Measurements from ENCODE around the gene MTCL1. TPM values are rescaled to one million over a fixed set of nuclear protein-coding genes. Genes with fewer than 3 reads are reported as not detected.

The MTCL1 gene
- total RNA-seq, 2 donors from 2014 or later: 15.3 to 27.7 TPM

DNA sequence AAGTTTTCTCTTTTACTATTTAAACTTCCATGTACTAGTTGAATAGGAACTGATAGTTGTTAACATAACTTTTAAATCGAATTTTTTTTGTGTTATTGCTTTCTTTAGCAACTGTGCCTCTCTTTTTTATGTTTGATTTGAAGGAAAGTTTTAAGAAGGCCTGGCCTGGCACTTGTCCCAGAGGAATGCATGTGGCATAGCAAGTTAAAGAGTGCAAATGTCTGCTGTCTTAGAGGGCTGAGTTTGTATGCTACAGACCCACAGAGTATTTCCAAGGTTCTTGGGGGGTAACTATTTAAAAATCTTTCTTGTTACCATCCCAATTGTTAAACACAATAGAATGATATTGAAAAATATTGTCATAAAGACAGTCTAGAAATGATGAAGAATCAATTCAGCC, 47.0 kb downstream of the MTCL1 start:
- 21 to 32% methylated on average over 1 of the region's 1 CpG for WGBS, 2 donors
- intact Hi-C loops (cut with DNase I): no loop called here

DNA sequence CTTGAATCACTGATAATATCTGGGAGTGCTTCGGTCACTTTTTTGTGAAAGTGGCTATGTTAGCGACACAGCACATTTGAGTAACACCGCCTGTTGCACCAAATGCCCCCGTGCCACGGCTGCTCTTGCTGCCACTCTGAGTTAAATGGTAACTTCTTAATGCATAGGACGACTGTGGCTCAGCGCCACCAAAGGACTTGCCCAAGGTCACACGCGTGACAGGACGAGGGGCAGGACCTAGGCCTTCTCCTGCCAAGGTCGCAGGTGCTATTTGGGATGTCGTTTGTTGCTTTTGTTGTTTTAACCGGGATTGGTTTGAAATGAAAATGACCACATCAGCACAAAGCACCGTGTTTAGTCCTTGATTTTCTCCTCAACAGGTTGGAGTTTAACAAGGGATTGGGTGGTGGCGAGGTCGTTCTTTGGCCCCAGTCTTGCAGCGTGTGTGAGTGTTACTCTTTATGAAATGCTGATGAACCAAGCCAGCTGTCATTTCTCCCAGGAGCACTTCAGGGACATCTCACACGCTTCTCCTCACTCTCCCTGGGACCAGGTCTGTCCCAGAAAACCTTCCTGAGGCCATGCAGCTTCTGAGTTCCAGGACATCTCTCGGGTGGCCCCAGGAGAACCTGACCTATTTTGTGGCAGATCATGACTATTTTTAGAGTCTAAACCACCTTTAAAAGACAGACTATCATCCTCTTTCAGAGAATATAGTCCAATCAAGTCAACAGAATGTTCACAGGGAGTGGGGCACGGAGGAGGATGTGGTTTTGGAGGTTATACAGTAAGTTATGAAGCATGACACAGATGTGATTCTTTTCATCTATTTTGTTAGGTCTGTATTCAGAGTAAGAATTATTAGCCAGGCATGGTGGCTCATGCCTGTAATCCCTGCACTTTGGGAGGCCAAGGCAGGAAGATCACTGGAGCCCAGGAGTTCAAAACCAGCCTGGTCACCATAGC, 49.9 kb downstream of the MTCL1 start:
- WGBS, 2 donors: 30 to 40% methylated on average over 20 of the region's 20 CpGs
- peak; percentile 27 for ATAC-seq

More for the DNA sequence above, 47.0 kb downstream of the MTCL1 start:
- peaks cover 12% of the 10 kb centered on the region for H3K4me1 ChIP-seq
- no peaks in the 10 kb centered on the region for H3K27me3 ChIP-seq
- ATAC-seq (no peak), DNase-seq (no peak)
- no peak overlapping the region for H3K4me3 ChIP-seq
- TF ChIP-seq CTCF (IDR thresholded peaks at IDR 0.05): no peak
- no peak for TF ChIP-seq POLR2A (IDR thresholded peaks at IDR 0.05)
- H3K27ac ChIP-seq: no peak overlapping the region
- H3K9me3 ChIP-seq: no peaks in the 10 kb centered on the region
- H3K36me3 ChIP-seq (replicated peaks in 1 of 2; ENCODE audit: insufficient read depth in 1 of 2, low read depth in 2 of 2): no peaks in the 10 kb centered on the region

DNA sequence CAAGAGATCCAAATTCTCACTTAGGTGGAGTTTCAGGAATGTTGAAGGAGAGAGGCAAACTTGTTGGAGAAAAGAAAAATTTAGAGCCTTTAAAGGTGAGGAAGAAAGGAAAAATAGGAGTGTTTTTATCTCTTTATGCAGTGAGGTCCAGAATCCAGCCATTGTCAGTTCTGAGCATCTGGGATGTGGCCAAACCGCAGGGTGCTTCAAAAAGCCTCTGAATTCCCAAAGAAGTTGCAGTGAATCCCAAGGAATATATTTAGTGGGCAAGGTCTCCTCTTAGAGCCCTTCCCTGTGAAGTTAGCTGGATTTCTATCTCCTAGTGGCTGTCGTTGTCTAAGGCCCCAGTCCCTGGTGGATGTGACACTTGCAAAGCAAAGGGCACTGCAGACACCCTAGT, 51.2 kb downstream of the MTCL1 start:
- intact Hi-C loops (cut with DNase I): no loop called here
- Histone ChIP-seq H3K9me3 (no peaks in the 10 kb centered on the region), H3K4me1 (peaks cover 12% of the 10 kb centered on the region), H3K36me3 (replicated peaks in 1 of 2; ENCODE audit: insufficient read depth in 1 of 2, low read depth in 2 of 2) (no peaks in the 10 kb centered on the region), H3K27ac (no peak overlapping the region), H3K4me3 (no peak overlapping the region), H3K27me3 (no peaks in the 10 kb centered on the region)
- TF ChIP-seq CTCF (IDR thresholded peaks at IDR 0.05) (no peak), POLR2A (IDR thresholded peaks at IDR 0.05) (no peak)
- ATAC-seq: no peak
- 89 to 93% methylated on average over 2 of the region's 2 CpGs for WGBS, 2 donors
- DNase-seq: no peak

More for the DNA sequence above, 49.9 kb downstream of the MTCL1 start:
- Histone ChIP-seq H3K36me3 (replicated peaks in 1 of 2; ENCODE audit: insufficient read depth in 1 of 2, low read depth in 2 of 2) (no peaks in the 10 kb centered on the region), H3K4me1 (peaks cover 12% of the 10 kb centered on the region), H3K27ac (no peak overlapping the region), H3K9me3 (no peaks in the 10 kb centered on the region), H3K4me3 (no peak overlapping the region), H3K27me3 (no peaks in the 10 kb centered on the region)
- DNase-seq: peak in 2 of 4 donors; percentile 28 to 39
- intact Hi-C loops (cut with DNase I): no loop called here
- TF ChIP-seq POLR2A (IDR thresholded peaks at IDR 0.05) (no peak), CTCF (IDR thresholded peaks at IDR 0.05) (no peak)

DNA sequence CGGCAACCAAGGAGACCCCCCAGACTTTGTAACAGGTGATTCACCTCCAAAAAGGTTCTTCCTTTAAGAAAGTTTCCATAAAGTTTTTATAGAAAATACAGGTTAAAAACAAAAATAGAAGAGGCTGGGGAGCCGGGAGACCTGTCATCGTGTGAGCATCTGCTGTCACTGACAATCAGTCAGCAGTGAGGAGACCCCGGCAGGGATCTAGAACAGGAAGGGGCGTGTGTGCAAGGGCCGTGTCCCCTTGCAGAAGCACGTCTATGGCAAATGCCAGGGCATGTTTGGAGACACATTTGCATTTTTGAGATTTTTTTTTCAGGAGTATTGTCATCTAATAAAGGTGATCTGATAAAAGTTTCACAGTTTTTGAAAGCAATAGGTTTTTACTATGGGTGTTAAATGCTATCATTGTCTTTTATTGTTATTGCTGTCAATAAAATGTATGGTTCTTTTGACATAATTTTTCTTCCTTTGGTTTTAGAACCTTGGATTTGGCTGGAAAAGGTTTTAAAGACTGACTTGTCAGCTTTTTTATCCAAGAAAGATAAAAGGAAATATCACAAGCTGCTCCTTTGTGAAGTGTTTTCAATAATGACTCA, 52.1 kb downstream of the MTCL1 start:
- Histone ChIP-seq H3K4me1 (peaks cover 12% of the 10 kb centered on the region), H3K27me3 (no peaks in the 10 kb centered on the region), H3K27ac (no peak overlapping the region), H3K9me3 (no peaks in the 10 kb centered on the region), H3K4me3 (no peak overlapping the region), H3K36me3 (replicated peaks in 1 of 2; ENCODE audit: insufficient read depth in 1 of 2, low read depth in 2 of 2) (no peaks in the 10 kb centered on the region)
- no peak for DNase-seq
- intact Hi-C loops (cut with DNase I): no loop called here
- WGBS, 2 donors: 70 to 75% methylated on average over 7 of the region's 7 CpGs
- TF ChIP-seq CTCF (IDR thresholded peaks at IDR 0.05) (no peak), POLR2A (IDR thresholded peaks at IDR 0.05) (no peak)
- no peak for ATAC-seq
